Measurements from ENCODE around the gene MDGA2. TPM values are rescaled to one million over a fixed set of nuclear protein-coding genes. Genes with fewer than 3 reads are reported as not detected.
A peak's percentile ranks its signal among the peaks of the same experiment; 100 is the strongest.

Gene MDGA2
- total and polyA plus RNA-seq, 2 of the 13 experiments (the other 11 are each of a cell fraction or from before 2014, with no cell fraction given) = not detected

GRCh38 chr14:46861753-46862152, 813.7 kb downstream of the MDGA2 start (continued):
- TF ChIP-seq, protein P1, sequence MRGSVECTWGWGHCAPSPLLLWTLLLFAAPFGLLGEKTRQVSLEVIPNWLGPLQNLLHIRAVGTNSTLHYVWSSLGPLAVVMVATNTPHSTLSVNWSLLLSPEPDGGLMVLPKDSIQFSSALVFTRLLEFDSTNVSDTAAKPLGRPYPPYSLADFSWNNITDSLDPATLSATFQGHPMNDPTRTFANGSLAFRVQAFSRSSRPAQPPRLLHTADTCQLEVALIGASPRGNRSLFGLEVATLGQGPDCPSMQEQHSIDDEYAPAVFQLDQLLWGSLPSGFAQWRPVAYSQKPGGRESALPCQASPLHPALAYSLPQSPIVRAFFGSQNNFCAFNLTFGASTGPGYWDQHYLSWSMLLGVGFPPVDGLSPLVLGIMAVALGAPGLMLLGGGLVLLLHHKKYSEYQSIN (CRISPR knock-in tag; IDR thresholded peaks at IDR 0.05; ENCODE audit: borderline replicate concordance) = no peak
- peak; percentile 62 for TF ChIP-seq MAFF (IDR thresholded peaks at IDR 0.05; ENCODE audit: low read depth, low read length)

DNA sequence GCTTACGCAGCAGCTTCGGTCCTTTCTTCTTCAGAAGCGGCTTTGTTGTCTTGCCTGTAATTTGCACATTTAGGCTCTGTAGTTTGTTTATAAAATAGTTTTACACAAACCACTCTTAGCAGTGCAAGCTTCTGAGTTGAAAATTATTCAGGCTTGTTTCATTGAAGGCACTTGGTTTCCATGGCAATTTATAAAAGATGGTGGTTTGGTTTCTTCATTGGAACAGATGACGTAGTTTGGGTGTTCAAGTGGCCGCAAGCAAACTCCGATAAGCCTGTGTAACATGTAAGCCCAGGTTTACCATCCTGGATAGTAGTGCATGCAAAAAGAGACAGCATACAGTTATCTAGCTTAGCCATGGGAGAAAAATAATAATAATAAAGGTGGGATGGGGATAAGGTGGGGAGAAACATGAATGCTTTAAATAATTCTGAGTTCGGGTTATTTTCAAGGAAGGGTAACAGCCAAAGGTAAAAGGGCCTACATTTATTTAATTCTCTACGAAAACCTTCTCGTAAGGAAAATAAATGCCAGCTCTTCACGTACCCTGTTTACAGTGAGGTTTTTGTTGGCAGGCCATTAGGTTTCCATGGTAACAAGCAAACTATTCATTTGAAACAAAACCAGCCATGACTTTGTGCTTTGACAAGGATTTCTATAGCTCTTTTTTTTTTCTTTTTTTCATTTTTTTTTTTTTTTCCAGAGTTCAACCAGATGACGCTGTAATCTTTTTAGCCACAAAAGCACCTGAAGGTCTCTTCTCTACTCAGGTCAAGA, 834.3 kb downstream of the MDGA2 start:
- DNase-seq (ENCODE audit: low spot score) = no peak
- no peak for TF ChIP-seq ZFP36L1 (CRISPR knock-in tag; IDR thresholded peaks at IDR 0.05)
- Histone ChIP-seq H3K27me3 (ENCODE audit: control insufficient read depth in 1 of 2, insufficient read depth in 2 of 2, low read length in 2 of 2) (no peaks in the 10 kb centered on the region; a peak in 1 of 5 replicates), H3K4me2 (ENCODE audit: low read depth, low read length) (no peak overlapping the region), H3K9me3 (ENCODE audit: low read length) (no peaks in the 10 kb centered on the region), H3K9ac (ENCODE audit: insufficient read depth, low read depth, low read length) (no peak overlapping the region), H3K27ac (ENCODE audit: extremely low read length, insufficient read depth, low read length) (no peak overlapping the region), H4K20me1 (ENCODE audit: insufficient read depth, low read length) (no peaks in the 10 kb centered on the region), H3K4me3 (replicated peaks in 1 of 3; ENCODE audit: insufficient read depth in 1 of 3, low read depth in 2 of 3, low read length in 3 of 3) (no peak overlapping the region), H2AFZ (ENCODE audit: low read length) (no peak overlapping the region), H3K36me3 (replicated peaks in 1 of 2; ENCODE audit: control insufficient read depth in 1 of 2, insufficient read depth in 2 of 2, low read length in 2 of 2) (no peaks in the 10 kb centered on the region), H3K4me1 (ENCODE audit: insufficient read depth, low read length) (no peaks in the 10 kb centered on the region), H3K79me2 (ENCODE audit: insufficient read depth, low read length) (no peaks in the 10 kb centered on the region)
- CTCF ChIA-PET (ENCODE audit: low intra/inter-chr PET ratio, low total read pairs) = no interaction called here
- in situ Hi-C loops (cut with HindIII; ENCODE audit: extremely low pct_ligation_motif_present, low pct_unique_long_range_greater_than_20kb) = no loop called here
- FAIRE-seq = no peak
- no peak for ATAC-seq
- intact Hi-C loops (cut with micrococcal nuclease; ENCODE audit: unreplicated experiment) = no loop called here
- WGBS (ENCODE audit: low lambda C conversion rate) = 48% methylated on average over 11 of the region's 11 CpGs
- BruUV-seq (replicated peaks) = no TSS peak
- POLR2A ChIA-PET = no interaction called here

DNA sequence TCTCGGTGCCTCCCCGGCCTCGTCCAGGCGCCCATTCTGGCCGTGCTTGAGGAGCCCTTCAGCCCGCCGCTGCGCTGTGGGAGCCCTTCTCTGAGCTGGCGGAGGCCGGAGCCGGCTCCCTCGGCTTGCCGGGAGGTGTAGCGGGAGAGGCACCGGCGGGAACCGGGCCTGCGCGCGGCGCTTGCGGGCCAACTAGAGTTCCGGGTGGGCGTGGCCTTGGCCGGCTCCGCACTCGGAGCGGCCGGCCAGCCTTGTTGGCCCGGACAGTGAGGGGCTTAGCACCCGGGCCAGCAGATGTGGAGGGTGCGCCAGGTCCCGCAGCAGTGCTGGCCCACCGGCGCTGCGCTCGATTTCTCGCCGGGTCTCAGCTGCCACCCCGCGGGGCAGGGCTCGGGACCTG, 855.1 kb downstream of the MDGA2 start:
- CTCF ChIA-PET (ENCODE audit: low intra/inter-chr PET ratio, low total read pairs) = no interaction called here
- intact Hi-C loops (cut with micrococcal nuclease; ENCODE audit: unreplicated experiment) = no loop called here
- POLR2A ChIA-PET = no interaction called here
- in situ Hi-C loops (cut with HindIII; ENCODE audit: extremely low pct_ligation_motif_present, low pct_unique_long_range_greater_than_20kb) = no loop called here
- no TSS peak for BruUV-seq (replicated peaks)
- Histone ChIP-seq H3K4me3 (replicated peaks in 1 of 3; ENCODE audit: insufficient read depth in 1 of 3, low read depth in 2 of 3, low read length in 3 of 3) (no peak overlapping the region), H3K9ac (ENCODE audit: insufficient read depth, low read depth, low read length) (no peak overlapping the region), H3K4me1 (ENCODE audit: insufficient read depth, low read length) (no peaks in the 10 kb centered on the region), H3K27me3 (ENCODE audit: control insufficient read depth in 1 of 2, insufficient read depth in 2 of 2, low read length in 2 of 2) (no peaks in the 10 kb centered on the region), H3K27ac (ENCODE audit: extremely low read length, insufficient read depth, low read length) (no peak overlapping the region), H2AFZ (ENCODE audit: low read length) (no peak overlapping the region), H3K36me3 (replicated peaks in 1 of 2; ENCODE audit: control insufficient read depth in 1 of 2, insufficient read depth in 2 of 2, low read length in 2 of 2) (no peaks in the 10 kb centered on the region), H3K79me2 (ENCODE audit: insufficient read depth, low read length) (no peaks in the 10 kb centered on the region), H3K9me3 (ENCODE audit: low read length) (peaks cover 13% of the 10 kb centered on the region; the same call in 1 of the 2 replicates), H3K4me2 (ENCODE audit: low read depth, low read length) (no peak overlapping the region), H4K20me1 (ENCODE audit: insufficient read depth, low read length) (no peaks in the 10 kb centered on the region)
- FAIRE-seq = no peak
- ATAC-seq = no peak
- no peak for DNase-seq (ENCODE audit: low spot score)
- WGBS (ENCODE audit: low lambda C conversion rate) = no CpG with 5 or more reads among the region's 42 CpGs
- TF ChIP-seq HDAC2 (CRISPR knock-in tag; IDR thresholded peaks at IDR 0.05) (no peak), HNRNPH1 (optimal IDR thresholded peaks at IDR 0.05; ENCODE audit: low read depth, low read length) (no peak), DR1 (CRISPR knock-in tag; IDR thresholded peaks at IDR 0.05) (no peak), RARA (CRISPR knock-in tag; IDR thresholded peaks at IDR 0.05) (no peak), NCOA1 (CRISPR knock-in tag; IDR thresholded peaks at IDR 0.05) (no peak), ZNF138 (CRISPR knock-in tag; IDR thresholded peaks at IDR 0.05; ENCODE audit: low read depth) (no peak), ZNF547 (CRISPR knock-in tag; IDR thresholded peaks at IDR 0.05) (no peak), ZNF556 (CRISPR knock-in tag; IDR thresholded peaks at IDR 0.05; ENCODE audit: borderline replicate concordance) (no peak), SRSF4 (IDR thresholded peaks at IDR 0.05; ENCODE audit: low read depth, low read length, poor library complexity, severe bottlenecking) (no peak), BRCA1 (CRISPR knock-in tag; IDR thresholded peaks at IDR 0.05) (no peak), ZNF431 (CRISPR knock-in tag; IDR thresholded peaks at IDR 0.05; ENCODE audit: borderline replicate concordance, low read depth) (no peak), THAP8 (CRISPR knock-in tag; IDR thresholded peaks at IDR 0.05; ENCODE audit: borderline replicate concordance) (no peak), RXRB (CRISPR knock-in tag; IDR thresholded peaks at IDR 0.05; ENCODE audit: borderline replicate concordance) (no peak)

Data from HepG2 (cell line).